Activated CD4-positive, alpha-beta T cell treated with anti-CD3 and anti-CD28 coated beads for 4 hours (primary cell): ENCODE results near the gene NUDCD2.

Source experiments
- DNase-seq, 2 donors: peaks; one replicate each; pipeline ENCODE4 v3.0.0-alpha.2; 2020

Gene NUDCD2, protein sequence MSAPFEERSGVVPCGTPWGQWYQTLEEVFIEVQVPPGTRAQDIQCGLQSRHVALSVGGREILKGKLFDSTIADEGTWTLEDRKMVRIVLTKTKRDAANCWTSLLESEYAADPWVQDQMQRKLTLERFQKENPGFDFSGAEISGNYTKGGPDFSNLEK

DNA sequence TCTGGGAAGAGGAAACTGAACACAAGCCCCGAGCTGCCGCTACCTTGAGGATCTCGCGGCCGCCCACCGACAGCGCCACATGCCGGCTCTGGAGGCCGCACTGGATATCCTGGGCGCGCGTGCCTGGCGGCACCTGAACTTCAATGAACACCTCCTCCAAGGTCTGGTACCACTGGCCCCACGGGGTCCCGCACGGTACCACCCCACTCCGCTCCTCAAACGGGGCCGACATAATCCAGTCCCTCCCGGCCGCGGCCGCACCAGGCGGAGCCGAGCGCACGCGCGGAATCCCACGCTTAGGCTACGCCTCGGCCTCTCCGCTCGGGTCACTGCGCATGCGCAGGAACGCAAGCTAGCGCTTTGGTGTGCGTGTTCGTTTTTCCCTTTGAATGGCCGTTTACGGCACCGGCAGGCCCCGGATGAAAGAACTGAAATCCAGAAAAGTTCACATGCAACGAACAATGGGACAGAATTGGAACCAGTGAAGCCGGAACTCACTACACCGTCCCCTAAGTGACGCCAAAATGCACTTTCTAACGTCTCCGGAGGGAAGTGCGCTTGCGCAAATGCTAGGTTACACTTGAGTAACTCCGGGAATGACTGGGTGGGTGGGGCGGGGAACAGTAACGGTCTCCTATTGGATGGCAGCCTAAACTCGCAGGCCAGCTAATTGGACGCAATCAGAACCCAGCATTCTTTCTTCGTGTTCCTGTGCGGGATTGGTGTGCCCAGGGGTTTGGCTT is at the start of gene NUDCD2:
NUDCD2 (minus strand) TSS at position 284 of the 743 bp plus-strand sequence; CDS start at position 232, 52 bp downstream.
- DNase-seq: peak; percentile 94 to 97

DNA sequence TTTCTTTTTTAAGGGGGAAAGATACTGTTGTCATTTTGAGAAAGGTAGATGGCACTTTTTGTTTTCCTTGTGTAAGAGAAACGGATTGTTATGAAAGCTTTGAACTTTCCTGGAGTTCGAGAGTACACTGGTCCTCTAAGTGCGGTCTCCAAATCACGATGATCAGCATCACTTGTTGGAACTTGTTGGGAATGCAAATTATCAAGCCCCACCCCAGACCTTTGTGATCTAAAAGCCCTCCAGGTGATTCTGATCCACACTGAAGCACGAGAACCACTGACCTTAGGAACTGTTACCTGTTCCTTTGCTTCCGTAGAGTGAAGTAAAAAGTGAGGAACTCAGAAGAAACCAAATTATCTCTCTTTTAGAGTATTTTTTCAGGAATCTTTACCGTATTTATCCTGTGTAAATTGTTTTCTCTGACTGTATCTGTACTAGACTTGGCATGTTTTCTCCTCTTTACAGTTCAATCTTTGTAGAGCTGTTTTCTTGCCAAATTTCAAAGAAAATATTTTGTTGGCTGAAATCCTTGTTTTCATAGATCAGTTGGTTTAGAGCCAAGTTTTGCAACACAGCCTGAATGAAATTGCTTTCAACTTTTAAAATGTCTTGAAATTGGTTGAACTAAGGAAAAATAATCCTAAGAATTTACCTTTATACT is 49.5 kb upstream of the NUDCD2 start:
- DNase-seq: no peak

DNA sequence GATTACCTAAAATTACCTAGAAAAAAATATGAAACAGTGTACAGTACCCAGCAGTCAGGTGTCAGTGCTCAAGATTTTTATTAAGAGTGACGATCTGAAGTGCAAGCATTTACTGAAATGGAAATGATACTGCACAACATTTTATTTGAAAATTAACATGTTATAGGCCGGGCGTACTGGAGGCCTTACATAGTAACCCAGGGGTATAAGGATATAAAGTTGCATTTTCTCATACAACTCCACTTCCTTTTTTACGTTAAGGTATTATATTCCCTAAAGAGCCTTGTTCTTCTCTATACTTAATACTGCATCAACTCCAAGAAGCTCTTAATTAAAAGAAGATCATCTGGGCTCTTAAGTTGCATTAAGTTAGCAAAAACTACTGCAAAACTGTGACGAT is 48.9 kb upstream of the NUDCD2 start:
- DNase-seq: no peak

DNA sequence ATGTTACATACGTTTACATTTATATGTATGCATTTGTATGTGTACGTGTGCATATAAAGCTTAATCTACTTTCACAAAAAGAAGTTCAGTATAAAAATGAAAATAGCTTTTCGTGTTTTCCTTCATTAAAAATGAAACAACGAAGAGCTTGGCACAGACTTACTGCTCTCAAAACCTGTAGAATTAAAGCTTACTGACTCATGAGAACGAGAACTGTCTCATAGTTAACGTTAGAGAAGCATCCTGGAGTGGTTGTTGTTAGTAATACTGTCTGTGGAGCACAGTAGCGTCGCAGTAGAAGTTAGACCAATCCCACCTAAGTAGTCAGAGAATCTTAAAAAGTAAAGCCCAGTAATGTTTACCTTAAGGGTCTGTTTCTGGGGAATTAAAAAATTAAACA is 46.8 kb upstream of the NUDCD2 start:
- DNase-seq: peak in 1 of 2 donors; percentile 14

DNA sequence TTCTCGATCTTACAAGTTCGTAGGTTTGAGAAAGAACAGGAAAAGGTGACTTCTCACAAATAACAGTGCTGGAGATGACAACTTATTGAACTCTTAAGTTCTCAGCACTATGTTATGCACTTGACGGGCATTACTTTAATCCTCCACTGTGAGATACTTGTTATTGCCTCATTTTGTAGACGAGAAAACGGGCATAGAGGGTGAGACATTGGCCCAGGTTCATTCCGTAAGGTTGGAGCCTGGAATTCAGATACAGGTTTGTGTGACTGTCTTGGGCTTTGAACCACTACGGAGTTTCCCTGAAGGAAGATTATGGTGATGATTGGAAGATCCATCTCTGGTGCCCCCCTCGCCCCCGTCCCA is 46.2 kb upstream of the NUDCD2 start:
- DNase-seq: no peak

DNA sequence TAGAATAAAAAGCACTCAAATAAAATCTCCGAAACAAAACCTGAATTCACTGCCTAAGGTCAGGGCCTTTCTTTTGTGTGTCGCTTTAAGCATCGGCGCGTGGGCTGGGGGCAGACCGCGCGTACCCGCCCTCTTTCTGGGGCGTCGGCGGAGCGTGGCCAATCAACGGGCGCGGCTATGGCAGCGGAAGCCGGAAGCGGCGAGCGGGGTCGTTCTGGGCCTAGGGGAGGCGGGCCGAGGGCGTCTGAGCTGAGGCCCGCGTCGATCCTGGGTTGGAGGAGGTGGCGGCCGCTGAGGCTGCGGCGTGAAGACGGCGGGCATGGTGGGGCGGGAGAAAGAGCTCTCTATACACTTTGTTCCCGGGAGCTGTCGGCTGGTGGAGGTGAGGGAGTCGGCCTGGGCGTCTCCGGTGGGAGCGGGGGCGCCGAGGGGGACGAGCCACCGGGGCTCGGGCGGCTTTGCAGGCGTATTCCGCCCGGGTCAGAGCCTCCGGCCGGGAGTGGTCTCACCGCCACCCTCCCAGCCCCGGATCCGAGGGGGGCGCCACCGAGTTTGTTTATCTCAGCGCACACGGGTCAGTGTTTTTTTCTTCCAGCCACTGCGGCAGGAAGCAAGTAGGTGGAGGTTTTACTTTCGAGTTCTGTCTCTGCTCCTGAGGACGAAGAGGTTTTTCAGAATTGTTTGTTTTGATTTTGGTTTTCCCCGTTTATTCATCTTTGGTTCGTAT is 45.6 kb upstream of the NUDCD2 start, which contains the start of gene MAT2B:
MAT2B (plus strand) TSS at position 252 of the 727 bp plus-strand sequence; CDS start at position 320, 68 bp downstream.
- peak; percentile 93 to 94 for DNase-seq

DNA sequence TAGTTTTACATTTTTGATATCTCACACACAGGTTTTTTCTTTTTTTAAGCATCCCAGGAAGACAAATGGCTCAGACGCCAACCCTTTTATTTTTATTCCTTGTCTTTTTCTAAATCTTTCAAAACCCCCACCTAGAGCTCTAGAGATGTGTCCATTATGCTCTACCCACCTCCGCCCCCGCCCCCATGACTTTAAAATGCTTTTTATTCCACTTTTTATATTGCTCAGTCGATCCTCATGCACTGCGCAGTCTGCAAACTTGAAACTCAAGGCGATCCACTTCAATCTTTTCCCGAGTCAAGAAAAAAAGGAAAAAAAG is 45.1 kb upstream of the NUDCD2 start:
- no peak for DNase-seq

DNA sequence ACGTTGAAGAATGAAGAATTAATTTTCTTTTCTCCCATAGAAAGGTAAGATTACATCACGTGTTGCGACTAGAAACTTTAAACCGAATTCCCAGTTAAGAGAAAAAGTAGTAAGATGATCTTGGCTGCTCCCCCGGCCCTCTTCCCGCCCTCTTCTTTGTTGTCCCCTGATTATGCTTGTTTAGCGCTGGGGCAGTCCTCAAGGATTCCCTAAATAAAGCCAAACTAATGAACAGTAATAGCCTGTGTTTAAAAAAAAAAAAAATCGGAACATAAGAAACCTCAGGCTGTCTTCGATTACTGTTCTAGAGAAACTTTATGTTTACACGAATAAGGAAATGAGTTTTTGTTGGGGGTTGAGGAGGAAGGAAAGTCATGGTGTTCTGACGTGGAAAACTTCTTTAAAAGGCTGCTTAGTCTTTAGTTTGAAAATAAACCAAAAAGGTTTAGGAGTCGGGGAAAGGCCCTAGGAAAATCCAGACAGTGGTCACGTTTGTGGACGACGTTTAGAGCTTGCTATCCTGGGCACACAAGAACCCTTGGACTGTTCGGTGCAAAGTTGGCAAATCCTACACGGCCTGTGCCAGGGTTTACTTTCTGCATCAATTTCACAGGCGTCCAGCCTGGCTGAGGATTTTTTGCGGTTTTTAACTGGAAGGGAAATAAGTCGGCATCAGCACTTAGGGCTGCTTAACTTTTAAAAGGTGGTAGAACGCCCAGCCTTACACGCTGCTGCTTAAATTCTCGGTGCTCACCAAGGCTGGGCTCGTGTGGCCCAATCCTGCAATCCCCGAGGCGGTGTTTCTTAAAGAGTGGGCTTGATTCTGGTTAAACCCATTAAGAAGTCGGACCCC is 44.4 kb upstream of the NUDCD2 start:
- DNase-seq: peak; percentile 26 to 38

DNA sequence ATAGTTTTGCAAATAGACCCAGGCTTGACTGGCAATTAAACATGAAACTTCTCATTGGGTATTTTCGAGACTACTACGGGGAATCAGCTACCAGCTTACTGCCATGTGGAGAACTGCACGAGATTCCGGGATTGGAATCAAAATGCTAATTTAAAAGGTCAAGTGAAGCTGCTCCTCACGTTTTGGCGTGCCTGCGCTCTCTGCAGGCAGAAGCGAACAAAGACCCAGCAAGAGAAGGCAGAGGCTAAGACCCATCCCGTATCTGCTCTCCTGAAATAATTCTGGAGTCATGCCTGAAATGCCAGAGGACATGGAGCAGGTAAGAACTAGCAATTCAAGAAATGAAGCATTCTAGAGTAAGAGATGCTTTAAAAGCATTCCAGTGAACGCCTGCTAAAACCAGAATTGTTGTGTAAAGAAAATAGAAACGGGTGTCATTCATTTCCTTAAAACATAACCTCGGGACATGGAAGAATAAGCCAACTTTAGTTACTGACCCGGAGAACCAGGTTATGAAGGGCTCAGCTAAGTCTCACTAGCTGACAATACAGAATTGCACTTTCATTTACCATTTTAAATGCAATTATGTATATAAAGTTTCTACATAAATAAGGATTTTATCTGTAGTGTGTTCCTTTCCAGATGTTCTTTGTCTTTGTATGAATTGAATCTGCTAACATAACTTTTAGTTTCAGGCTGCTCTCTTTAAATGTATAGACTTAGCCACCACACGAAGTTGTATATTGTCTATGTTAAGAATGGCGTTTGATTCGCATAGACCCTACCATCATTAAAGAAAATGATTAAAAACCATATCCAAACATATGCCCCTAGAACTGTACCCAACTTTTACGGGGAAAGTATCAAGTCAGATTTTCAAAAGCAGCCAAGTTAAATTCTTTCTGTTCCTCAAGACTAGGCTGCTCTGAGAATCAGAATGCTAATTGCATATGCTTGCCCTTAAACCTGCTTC is 43.5 kb upstream of the NUDCD2 start:
- DNase-seq: peak; percentile 24 to 33

DNA sequence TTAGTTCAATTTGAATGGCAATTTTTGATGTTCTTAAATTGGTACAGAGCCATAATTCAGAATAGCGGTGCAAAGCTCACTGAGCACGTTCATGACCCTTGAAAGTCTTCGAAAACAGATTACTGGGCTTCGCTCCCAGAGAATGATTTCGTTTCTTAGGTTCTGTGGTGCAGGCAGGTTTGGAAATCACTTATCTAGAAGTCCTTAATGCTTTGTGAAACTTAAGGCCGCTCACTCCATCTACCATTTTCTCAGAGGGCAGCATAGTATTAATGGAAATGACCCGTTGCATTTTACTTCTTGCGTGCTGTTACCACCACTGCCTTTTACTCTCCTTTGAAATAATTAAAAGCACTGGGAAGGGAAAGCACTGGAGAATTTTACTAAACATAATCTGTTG is 42.6 kb upstream of the NUDCD2 start:
- no peak for DNase-seq

DNA sequence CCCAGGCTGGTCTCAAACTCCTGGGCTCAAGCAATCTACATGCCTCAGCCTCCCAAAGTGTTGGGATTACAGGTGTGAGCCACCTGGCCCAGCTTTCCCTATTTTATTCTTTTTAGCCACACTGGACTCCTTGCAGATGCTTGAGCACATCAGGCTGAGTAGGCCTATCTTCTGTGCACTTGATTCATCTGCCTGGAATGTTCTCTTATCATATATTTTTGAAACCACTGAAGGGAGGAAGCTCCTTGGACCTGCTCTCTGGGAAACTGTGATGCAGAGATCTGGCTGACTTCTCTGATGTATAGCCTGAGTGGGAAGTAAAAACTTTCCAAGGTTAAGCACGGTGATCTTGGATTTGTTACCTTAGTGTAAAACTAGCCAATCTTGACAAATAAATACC is 39.0 kb upstream of the NUDCD2 start:
- DNase-seq: no peak

DNA sequence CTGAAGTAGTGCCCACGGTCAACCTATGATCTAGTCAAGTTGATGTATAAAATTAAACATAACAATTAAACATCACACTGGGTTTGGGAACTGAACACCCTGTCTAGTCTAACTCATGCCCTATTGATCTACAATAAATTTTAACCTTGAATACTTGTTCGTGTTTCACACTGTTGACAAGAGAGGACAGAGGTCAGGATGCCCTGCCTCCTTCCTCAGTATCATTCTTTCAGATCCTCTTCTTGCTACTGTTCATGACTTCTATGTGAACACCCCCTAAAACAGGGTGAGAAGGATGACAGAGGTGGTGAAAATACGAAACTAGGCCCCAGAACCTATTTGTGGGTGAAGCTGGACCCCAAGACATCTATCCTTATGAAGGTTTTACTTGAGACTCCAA is 37.4 kb upstream of the NUDCD2 start:
- DNase-seq: no peak

DNA sequence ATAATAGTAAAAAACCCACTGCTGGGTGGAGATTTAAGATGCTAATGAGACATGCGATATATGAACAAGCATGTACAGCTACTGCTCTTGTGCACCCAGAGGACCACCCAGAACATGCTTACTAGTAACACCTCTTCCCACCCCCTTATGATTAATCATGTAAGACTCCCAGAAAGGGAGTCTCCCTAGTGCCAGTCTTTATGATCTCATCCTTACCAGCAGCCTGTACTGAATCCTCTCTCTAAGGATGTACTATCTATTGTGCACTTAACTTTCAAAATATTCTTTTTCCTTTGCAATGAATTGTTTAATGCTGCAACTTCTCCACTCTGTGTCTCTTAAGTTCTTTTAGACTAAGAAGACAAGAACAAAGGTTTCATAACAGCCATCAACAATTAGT is 36.4 kb upstream of the NUDCD2 start:
- no peak for DNase-seq

DNA sequence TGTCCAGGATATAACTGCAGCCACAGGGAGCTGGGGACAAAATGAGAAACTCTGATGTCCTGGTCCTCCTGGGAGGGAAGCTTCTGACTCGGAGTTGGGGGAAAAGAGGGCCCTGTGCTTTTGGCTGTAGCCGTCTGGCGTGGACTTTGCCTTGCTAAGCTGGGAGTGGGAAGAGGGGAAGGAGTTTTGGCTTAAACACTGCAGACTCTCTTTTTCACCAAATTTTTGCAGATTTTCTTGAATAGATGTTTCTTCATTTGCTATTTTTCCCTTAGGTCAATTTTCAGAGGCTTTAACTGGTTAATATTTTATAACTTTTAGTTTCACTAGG is 29.8 kb upstream of the NUDCD2 start:
- no peak for DNase-seq

DNA sequence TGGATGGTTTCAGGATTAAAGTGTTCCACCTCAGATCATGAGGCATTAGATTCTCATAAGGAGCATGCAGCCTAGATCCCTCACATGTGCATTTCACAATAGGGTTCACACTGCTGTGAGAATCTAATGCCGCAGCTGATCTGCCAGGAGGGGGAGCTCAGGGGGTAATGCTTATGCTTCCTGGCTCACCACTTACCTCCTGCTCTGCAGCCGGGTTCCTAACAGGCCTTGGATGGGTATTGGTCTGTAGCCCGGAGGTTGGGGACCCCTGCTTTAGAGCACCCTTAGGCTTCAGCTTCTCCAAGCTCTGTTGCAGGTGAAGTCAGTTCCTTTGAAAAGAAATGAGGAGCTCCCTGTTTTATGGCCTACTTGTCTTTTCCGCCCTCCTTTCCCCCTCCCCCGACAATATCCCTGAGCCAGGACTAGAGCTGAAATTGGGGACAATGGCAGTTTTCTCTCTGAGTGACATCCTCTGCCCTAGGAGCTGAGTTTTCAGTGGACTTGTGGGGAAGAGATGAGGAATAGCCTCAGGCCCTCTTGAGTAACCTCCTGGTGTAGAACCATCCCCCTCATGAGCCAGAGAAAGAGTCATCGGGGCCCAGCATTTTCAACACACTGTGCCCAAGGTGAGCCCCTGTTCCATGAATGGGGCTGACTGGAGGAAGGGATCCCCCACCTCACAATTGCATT is 29.3 kb upstream of the NUDCD2 start:
- DNase-seq: no peak

DNA sequence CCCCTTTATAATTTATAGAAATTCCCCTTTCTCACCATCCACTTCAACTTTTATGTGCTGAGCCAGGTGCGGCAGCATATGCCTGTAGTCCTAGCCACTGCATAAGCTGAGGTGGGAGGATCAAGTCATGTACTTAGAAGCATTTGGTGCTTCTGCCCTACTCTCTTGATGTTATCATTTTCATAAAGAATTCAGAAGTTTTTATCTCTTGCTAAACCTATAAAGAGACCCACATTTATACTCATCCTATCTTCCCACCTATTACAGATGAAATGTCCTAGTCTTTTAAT is 19.0 kb upstream of the NUDCD2 start:
- DNase-seq: no peak

DNA sequence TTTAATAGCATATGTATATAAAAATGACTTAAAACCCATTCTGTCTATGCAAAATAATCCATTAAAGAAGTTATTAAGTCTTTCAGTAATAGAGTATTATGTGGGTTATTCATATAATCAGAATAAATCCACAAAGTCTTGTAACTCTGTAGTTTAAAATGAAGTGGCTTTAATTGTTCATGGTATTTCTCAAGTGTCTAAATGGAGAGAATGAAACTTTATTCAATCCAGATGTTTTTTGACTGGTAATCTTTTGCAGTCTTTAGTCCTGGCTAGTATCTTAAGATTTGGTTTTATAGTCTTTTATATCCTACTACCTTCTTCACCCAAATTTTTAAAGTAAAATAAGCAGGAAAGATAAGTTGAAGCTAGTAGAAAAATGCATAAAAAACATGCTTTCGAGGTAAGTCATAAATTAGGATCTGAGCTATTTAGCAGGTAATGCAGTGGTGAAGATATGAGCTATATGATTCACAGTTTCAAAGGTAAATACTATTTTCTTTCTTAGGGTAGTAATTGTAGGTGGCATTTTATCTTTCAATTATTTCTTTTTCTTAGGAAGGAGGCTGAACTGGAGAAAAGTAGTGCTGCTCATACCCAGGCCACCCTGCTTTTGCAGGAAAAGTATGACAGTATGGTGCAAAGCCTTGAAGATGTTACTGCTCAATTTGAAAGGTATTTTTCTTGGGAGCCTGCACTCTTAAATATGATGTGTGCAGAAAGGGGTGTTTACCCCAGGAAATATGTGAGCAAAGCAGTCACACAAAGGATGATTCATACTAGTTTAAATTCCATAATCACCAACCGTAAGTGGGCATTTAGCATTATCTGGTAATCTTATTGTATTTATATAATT is 18.5 kb upstream of the NUDCD2 start:
- no peak for DNase-seq

DNA sequence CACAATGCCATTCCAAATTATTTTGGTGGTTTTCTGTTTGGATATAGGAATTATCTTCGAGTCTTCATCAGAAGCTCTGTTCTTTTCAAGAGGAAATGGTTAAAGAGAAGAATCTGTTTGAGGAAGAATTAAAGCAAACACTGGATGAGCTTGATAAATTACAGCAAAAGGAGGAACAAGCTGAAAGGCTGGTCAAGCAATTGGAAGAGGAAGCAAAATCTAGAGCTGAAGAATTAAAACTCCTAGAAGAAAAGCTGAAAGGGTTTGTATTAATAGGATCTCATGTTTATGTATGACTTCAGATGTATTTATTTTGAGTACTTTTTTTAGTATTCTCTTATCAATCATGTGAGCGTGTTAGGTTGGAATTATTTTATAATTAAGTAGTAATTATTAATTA is 15.5 kb upstream of the NUDCD2 start:
- no peak for DNase-seq

DNA sequence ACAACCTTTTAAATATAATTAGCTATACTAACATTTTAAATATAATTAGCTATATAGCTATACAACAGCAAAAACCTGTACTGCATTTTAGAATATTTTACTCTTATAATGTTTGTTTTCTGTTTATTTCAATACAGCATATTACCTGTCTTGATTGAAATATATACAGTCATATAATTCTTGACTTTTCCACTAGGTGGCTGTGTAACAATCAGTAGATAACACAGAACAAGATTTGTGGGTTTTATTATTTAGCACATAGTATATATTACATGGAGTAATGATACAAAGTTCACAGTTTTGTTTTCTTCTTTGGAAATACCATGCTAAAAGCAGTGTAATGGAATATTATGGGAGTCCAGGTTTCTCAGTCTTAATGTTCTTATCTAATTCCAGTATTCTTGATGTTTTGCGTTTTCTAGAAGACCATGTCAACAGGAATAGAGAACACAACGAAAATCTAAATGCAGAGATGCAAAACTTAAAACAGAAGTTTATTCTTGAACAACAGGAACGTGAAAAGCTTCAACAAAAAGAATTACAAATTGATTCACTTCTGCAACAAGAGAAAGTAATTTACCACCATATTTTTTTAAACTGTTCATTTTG is 13.8 kb upstream of the NUDCD2 start:
- no peak for DNase-seq

DNA sequence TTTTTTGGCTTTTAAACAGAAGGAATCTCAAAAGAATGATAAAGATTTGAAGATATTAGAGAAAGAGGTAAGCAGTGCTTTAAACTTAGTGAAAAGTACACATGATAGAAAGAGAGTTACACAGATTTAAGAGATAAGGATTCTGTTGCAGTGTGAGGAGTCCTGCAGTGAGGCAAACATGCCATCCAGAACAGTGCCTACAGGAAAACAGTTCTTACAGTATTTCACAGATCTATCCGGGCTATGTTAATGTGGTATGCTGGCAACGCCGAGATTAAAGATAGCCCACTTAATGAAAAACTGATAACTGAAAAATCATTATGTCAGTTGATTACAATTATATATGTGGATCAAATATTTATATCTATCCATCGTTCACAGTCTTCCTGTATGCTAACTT is 7.8 kb upstream of the NUDCD2 start:
- no peak for DNase-seq
